NK-92 treated with Interleukin-12 subunit alpha and Interleukin-12 subunit beta, amount 100 ng/mL, for 24 hours (cell line): ENCODE data around the gene GRAMD1B.

Experiments used
- DNase-seq: peaks from one replicate; lab custom pipeline; 2025; lab: John Stamatoyannopoulos, UW

GRAMD1B gene

DNA sequence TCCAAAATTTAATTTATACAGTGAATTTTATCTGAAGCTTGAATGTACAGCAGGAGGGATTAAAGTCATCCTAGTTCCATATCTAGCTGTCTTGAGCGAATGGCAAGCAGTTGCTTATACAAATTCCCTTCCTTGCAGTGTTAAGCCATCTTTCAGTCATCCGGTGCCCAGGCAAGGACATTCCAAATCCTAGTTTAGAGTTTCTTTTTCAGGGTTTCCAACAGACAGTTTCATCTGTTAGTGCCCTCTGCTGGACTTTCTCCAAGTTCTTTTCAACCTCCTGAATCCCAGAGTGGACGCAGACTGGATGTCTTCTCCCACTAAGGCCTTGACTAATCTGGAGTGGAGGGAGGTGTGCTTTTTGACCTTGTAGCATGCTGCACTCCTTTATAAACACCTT lies 45.4 kb downstream of the GRAMD1B start:
- DNase-seq, result no peak

DNA sequence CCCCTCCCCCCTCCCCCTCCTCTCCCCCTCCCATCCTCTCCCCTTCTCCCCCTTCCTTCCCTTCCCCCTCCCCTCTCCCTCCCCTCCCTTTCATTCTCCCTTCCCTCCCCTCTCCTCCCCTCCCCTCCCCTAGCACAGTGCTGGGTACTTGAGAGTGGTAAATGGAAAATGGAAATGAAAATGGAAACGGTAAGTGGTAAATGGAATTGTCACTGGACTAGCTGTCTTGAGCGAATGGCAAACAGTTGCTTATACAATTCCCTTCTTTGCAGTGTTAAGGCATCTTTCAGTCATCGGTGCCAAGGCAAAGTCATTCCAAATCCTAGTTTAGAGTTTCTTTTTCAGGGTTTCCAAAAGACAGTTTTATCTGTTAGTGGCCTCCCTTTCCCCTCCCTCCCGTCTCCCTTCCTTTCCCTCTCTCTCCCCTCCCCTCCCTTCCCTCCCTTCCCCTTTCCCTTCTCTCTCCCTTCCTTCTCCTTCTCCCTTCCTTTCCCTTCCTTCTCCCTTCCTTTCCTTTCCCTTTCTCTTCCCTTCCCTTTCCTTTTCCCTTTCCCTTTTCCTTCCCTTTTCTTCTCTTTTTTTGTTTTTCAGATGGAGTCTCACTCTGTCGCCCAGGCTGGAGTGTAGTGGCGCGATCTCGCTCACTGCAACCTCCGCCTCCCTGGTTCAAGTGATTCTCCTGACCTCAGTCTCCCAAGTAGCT lies 47.3 kb downstream of the GRAMD1B start:
- DNase-seq, result no peak

DNA sequence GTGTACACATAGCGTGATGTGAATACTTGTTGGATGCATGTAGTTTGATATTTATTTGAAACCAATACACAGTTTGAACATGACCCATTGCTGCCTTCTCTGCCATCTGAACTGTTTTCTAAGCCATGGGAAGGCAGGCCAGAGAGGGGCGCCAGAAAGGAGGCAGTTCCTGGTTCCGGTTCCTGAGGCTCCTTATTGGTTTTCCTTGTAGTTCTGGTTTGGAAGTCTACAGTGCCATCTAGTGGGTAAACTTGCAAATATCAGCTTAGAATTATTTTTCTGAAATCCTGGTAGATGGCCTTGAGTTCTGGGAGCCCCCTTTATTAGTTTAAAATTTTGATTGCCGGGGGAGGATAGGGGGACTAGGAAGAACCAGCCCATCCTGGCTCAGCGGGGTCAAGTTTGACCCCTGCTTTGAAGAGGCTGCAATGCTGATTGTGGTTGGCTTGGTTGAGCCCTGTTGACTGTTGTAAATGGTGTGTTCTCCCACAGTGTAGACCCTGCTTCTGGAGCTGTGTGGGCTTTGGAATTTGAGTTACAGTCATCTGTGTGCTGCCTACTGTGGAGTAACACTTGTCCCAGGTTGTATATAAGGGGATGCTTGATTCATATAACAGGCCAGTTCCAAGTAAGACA lies 48.4 kb downstream of the GRAMD1B start:
- DNase-seq, result no peak

DNA sequence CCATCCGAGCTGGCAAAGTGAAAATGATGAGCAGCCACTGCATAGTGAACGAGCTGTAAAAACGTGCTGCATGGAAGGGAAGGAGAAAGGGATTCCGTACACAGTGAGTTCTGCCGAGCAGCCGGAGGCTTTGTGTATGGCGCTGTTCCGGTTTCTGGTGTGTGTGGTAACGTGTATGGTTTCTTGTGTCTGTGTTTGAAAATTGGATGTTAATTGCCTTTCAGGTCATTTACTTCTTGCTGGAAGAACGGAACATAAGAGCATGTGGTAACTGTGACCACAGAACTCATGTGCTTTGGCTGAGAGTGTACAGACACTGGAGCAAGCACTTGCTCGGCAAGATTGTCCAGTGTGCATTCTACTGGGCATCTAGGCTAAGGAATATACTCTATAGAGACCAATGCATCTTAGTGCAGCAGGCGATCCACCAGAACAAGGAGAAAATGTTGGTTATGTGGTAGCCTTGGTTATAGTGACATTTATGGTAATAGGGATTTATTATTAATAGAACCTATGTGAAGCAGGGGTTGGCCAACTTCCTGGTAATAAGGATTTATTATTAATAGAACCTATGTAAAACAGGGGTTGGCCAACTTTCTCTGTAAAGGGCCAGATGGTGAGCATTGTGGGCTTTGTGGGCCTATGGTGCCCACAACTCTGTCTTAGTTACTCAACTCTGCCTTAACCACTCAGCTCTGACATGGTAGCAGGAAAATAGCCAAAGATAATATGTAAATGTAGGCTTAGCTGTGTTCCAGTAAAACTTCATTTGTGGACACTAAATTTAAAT lies 49.2 kb downstream of the GRAMD1B start:
- no peak for DNase-seq

DNA sequence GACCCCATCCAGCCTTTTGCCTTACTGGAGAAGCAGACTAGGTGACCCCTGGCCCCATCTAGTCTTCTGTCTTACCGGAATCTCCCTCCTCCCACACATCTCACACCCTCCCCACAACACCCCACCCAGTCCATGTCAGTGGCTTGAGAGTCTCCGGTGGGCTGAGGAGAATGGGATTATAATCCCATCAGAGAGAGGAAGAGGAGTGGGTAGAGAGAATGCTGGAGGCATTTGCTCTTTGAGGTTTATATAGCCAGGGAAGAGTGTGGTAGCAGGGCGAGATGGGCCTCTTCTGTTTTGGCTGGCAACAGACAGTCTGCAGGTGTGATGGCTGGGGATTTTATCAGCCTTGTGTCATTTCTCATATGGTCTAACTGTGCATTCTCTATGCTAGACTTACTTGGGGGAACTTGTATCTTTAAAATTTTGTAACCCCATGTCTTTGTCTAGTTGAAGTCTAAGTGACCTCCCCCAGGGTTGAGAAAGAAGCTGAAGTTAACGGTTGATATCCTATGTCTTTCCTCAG lies 50.3 kb downstream of the GRAMD1B start:
- no peak for DNase-seq

DNA sequence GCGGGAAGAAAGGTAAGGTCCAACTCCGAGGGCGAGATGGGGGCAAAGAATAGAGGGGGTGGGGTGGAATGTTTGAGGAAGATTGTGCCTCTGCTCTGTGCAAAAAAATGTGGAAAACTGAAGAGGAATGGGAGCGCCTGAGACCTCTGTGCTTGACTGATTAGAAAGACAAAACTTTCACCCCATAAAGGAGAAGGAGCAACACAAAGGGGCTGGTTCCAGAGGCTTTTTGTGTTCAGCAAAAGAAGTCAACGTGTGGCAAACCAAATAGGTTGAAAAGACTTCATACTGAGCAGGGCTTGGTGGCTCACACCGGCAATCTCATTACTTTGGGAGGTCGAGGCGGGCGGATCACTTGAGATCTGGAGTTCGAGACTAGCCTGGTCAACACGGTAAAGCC lies 50.8 kb downstream of the GRAMD1B start:
- DNase-seq, result no peak

DNA sequence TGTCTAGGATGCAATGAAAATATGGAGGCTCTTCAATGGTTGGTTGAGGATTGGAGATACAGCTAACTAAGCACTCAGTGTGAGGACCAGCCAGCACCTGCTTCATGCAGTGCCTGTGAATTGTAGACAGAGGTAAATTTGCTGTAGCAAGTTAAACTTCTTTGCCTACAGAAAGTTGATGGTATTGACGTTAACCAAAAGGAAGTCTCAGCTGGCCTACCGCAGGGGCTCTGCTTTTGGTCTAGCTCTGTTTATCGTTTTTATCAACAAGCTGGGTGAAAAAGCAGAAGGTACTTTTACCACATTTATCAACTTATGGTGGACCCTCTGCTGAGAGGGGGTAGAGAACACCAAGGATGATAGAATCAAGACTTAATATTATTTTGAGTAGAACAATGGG lies 51.6 kb downstream of the GRAMD1B start:
- DNase-seq, result no peak

DNA sequence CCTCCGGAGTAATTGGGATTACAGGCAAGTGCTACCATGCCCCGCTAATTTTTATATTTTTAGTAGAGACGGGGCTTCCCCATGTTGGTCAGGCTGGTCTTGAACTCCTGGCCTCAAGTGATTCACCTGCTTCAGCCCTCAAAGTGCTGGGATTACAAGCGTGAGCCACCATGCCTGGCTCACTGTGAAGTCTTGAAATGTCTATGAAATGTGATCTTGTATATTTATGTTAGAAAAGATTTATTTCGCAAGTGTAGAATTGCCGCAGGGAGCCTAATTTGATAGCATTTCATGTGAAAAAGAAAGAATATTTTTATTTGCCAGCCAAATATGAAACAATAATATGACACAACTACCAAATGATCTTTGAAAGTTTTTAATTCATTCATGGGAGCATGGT lies 52.1 kb downstream of the GRAMD1B start:
- DNase-seq, result no peak

DNA sequence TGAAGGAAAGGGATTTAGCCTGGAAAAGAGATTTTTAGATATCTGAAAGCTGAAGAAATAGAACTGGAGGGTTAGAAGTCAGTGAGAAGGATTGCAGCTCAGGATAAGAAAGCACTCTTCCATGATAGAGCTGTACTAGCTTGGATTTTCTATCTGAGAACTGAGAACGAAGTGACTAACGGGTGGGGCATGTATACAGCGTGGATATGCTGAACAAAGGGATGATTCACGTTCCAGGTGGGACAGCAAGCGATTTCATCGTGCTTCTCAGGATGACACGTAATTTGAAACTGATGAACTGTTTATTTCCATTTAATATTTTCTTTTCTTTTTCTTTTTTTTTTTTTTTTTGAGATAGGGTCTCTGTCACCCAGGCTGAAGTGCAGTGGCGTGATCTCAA lies 53.0 kb downstream of the GRAMD1B start:
- DNase-seq, result no peak

DNA sequence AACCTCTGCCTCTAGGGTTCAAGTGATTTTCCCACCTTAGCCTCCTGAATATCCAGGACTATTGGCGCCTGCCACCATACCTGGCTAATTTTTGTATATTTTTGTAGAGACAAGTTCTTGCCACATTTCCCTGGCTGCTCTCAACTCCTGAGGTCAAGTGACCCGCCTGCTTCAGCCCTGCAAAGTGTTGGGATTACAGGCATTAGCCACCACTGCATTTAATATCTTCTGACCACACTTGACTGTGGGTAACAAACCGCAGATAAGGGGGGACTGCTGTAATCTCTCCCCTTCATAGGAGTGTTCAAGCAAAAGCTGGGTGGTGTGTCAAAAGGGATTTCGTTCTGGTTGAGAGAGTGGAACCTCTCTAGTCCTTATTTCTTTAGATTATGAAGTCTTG lies 53.4 kb downstream of the GRAMD1B start:
- no peak for DNase-seq

DNA sequence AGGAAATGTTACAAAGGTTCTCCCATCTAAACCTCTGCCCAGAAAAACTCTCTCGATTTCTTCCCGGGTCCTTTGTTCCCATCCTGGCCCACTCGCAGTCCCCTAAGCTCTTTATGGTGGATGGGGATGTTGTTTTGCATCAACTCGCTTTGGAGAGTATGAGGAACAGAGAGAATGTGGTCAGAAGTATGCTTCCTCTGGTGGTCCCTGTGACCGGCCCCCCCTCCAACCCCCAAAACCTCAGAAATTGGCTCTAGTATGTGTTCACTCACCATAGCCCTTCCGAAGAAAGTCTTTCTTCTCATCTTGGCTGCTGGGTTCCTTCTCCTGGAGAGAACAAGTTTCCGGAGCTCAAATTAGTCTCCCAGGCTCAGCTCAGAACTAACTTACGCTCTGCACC lies 54.4 kb downstream of the GRAMD1B start:
- no peak for DNase-seq

DNA sequence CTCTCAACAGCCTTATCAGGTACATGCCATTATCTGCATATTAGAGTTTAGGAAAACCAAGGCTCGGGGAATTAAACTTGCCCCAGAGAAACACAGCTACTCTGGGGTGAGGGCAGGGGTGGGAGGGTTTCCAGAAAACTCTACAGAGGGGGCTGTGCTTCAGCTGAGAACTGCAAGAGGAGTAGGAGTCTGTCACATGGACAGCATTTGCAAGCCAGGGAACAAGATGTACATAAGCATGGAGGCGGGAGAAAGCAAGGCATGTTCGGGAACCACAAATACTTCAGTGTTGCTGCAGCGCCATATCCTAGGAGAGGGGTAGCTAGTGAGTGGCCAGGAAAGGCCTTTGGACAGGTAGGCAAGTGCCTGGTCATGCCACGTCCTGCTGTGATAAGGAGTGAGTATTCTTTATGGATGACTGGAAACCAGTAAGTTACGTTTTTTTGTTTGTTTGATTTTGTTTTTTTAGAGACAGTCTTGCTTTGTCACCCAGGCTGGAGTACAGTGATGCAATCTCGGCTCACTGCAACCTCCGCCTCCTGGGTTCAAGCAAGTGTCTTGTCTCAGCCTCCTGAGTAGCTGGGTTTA lies 57.2 kb downstream of the GRAMD1B start:
- DNase-seq, result no peak

DNA sequence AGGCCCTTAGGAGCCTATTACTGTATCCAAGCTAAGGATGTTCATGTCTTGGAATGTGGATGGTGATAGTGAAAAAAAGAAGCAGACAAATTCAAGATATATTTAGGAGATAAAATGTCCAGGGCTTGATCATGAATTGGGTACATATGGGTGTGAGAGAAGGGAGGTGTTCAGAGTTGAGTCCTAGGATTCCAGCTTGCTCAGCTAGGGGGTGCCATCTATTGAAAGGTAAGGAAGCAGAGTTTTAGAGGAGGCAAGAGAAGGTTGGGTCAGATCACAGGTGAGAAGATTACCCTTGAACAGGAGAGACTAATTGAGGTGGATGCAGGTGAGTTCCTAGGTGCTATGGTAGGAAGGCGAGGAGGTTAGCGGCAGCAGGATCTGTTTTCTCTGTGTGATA lies 60.5 kb downstream of the GRAMD1B start:
- DNase-seq, result no peak

DNA sequence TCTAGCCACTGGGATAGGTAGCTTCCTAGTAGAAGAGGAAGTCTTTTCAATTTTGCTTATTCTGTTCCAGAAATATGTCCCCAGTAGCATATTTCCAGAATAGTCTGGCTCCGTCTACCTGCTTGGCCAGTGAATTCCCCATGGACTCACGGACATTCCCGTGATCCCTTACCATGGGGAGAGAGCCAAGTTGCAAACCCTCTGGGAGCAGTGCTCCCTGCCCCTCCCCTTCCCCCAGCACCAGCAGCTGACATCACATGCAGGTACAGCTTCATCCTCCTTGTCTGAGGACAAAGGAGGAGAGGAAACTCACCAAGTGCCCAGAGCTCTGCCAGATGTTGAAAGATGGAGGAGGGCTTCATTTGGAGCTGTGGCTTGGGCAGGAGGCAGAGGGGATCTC lies 61.2 kb downstream of the GRAMD1B start:
- no peak for DNase-seq

DNA sequence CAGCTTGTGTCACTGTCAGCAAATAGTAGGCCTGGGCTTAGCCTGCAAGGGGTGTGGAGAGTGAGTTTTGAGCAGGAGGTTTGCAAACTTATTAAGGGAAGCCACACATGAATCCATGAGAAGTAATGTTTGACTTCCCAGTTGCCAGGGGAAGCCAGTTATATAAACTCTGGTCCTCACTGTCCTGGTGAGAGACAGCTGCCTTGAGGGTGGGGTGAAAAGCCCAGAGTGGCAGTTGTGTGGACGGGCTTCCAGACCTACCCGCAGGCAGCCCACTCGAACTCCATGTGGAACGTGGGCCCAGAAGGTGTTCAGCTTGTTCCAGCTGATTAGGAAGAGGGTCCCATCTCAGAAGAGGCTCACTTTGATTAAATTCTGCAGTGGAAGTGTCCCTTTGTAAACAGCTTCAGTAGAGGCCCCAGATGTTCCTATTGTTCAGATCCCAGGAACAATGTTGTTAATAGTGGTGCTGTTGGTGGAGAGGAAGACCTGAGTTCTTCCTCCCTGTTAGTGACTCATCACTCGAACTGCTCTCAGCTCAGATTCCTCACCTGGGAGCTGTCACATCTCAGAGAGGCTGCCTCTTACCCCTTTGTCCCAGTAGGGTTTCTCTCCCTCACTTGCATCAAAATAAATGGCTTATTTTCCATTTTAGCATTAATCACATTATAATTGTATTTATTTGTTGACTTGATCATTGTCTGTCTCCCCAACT lies 63.4 kb downstream of the GRAMD1B start:
- DNase-seq, result no peak

DNA sequence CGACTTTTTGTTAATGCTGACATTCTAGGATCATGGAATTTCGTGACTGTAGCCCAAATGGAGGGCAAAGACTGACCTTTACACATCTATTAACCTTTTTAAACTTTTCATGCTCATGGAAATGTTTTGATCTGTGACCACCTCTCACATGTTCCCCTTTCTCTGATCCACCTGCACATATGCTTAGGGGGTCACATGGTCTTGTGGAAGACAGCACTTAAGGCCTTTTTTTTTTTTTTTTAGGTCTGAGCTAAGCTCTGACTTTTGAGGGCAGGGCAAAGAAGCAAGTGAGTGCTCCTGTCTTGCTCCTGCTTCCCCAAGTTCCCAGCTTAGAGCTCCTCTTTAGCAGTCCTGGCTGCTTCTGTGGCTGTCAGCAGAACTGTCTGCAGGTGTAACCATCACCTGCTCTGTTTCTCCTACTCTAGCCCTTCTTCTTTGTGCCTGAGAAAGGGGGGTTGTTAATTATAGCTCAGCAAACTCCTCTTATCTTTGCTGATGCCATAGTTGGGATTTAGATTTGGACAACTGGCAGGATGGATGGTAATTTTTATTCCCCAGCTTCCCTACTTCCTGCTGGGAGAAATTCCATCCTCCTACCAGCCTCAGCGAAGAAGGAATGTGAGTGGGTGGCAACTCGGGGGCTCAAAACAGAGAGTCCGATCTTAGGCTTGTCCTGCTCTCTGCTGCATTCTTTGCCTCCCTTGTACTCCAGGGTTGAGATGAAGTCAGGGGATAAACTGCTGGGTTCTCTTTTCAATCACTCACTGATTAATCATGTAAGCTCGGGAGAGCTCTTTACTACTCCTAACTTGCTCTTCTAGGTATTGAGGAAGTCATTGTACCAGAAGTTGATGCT lies 64.4 kb downstream of the GRAMD1B start:
- DNase-seq, result no peak

DNA sequence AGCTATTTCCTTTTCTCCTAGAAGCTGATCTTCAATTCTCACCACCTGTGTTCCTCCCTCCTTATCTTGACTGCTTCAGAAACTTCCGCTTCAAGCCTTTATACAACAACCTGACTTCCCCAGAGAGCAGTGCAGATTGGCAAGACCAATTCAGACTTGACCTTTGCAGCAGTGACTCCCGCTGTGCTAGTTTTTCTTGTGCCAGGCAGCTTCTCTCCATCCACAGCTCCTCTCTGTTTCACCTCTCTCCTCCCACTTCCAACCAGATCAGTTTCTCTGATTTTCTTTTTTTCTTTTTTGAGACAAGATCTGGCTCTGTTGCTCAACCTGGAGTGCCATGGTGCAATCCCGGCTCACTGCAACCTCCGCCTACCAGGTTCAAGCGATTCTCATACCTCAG lies 74.3 kb downstream of the GRAMD1B start:
- no peak for DNase-seq

DNA sequence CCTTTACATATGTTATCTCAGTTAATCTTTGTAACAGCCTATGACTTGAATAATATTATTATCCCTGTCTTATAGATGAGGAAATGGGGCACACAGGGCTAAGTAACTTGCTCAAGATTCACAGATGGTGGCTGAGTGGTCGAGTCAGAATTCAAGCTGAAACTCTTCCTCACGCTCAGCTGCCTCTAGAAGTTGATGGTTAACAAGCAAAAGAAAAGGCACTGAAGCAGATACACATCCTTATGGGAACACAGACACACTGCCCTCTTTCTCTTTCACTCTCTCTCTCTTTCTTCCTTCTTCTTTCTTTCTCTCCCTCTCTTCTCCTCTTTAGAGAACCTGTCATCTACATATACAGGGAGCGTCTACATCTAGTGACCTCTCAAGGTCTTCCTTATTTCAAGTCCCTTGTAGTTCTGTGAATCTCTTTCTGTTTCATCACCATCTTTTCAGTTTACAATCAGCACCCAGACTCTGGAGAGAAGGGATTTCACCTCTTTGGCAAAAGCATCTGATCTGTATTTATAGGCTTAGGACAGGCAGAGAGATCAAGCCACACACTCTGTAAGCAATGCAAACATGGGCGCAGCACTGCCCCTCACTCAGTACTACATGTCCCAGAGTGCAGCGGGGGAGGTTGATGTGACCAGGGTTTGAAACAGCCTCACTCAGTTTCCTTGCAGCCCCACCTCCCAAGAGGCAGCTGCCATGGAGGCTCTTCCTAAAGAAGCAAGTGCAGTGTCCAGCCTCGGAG lies 75.7 kb downstream of the GRAMD1B start:
- no peak for DNase-seq

DNA sequence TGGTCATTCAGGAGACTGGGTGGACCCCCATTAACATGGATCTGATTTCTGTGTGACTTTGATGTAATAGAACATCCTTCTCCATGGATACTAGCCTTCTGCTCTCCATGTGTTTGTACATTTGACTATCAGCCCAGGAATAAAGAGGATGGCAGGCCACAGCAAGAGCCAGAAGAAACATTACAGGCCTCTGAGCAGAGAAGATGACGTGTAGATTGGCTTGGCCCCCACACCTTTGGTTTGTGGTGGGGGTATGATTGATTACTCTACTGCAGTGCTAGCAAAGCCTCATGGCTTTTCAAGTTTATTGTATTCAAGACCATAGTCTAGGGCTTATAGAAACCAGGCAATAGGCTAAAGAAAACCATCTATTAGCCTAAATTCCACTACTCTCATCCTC lies 77.0 kb downstream of the GRAMD1B start:
- no peak for DNase-seq
